Glutamatergic neuron (in vitro differentiated cells): ENCODE data around the gene FBXO2. TPM values are rescaled to one million over a fixed set of nuclear protein-coding genes. Genes with fewer than 3 reads are reported as not detected.

Source experiments
- DNase-seq: peaks from one replicate; pipeline ENCODE4 v3.0.0; 2022
- H3K27ac Mint-ChIP-seq: one replicate; pipeline ENCODE4 v1.8.0; 2020; ENCODE audit warnings: mild to moderate bottlenecking, mixed read lengths, inconsistent platforms; ENCODE audit not compliant: unreplicated experiment
- H3K27me3 Mint-ChIP-seq: one replicate; pipeline ENCODE4 v1.8.0; 2020; ENCODE audit warnings: mild to moderate bottlenecking, moderate library complexity, mixed read lengths, inconsistent platforms; ENCODE audit not compliant: unreplicated experiment
- H3K36me3 Mint-ChIP-seq: one replicate; pipeline ENCODE4 v1.8.0; 2020; ENCODE audit warnings: mild to moderate bottlenecking, mixed read lengths, inconsistent platforms; ENCODE audit not compliant: unreplicated experiment
- H3K4me1 Mint-ChIP-seq: one replicate; pipeline ENCODE4 v1.8.0; 2020; ENCODE audit warnings: mild to moderate bottlenecking, low read depth, mixed read lengths, inconsistent platforms; ENCODE audit not compliant: unreplicated experiment
- H3K4me3 Mint-ChIP-seq: one replicate; pipeline ENCODE4 v1.8.0; 2020; ENCODE audit warnings: mild to moderate bottlenecking, mixed read lengths, inconsistent platforms; ENCODE audit not compliant: unreplicated experiment
- H3K9me3 Mint-ChIP-seq: one replicate; pipeline ENCODE4 v1.8.0; 2020; ENCODE audit warnings: mild to moderate bottlenecking, moderate library complexity, mixed read lengths, inconsistent platforms; ENCODE audit not compliant: unreplicated experiment
- CTCF ChIP-seq: fragments of 200-600 bp; sonication (generic); IDR thresholded peaks from one replicate; pipeline ENCODE4 v1.5.0; 2021; ENCODE audit not compliant: partially characterized antibody, unreplicated experiment
- total RNA-seq: library from RNA; stranded (reverse); fragmentation: NEBNext Ultra II Directional; extraction: Animal tissue kit (Norgen Biotek cat#: 25700); gene quantifications from one replicate; pipeline ENCODE4 v1.2.1, GENCODE V29; 2021; ENCODE audit not compliant: unreplicated experiment

FBXO2 gene
- total RNA-seq, 1 donor from 2014 or later, result 22.2 TPM

GRCh38 chr1:11675325-11675724 lies 21.1 kb upstream of the FBXO2 start:
- no peak for TF ChIP-seq CTCF
- Mint-ChIP-seq H3K4me3 (no peak overlapping the region), H3K9me3 (peaks cover 10% of the 10 kb centered on the region), H3K36me3 (no peaks in the 10 kb centered on the region), H3K27me3 (no peaks in the 10 kb centered on the region), H3K4me1 (peaks cover 3% of the 10 kb centered on the region), H3K27ac (no peak overlapping the region)
- DNase-seq, result no peak

- peaks cover 7% of the 10 kb centered on the region for H3K9me3 Mint-ChIP-seq
- H3K4me1 Mint-ChIP-seq, result peaks cover 3% of the 10 kb centered on the region
- no peak overlapping the region for H3K4me3 Mint-ChIP-seq
- no peak for DNase-seq
- no peak for TF ChIP-seq CTCF
- H3K27me3 Mint-ChIP-seq, result no peaks in the 10 kb centered on the region
- H3K36me3 Mint-ChIP-seq, result no peaks in the 10 kb centered on the region
- no peak overlapping the region for H3K27ac Mint-ChIP-seq
Measured at GRCh38 chr1:11674488-11674887, 20.3 kb upstream of the FBXO2 start.

- Mint-ChIP-seq H3K36me3 (no peaks in the 10 kb centered on the region), H3K27me3 (no peaks in the 10 kb centered on the region), H3K9me3 (peaks cover 3% of the 10 kb centered on the region), H3K4me1 (peaks cover 1% of the 10 kb centered on the region), H3K27ac (no peak overlapping the region), H3K4me3 (no peak overlapping the region)
- no peak for DNase-seq
- TF ChIP-seq CTCF, result no peak
Measured at GRCh38 chr1:11673089-11673769, 19.0 kb upstream of the FBXO2 start.

- Mint-ChIP-seq H3K4me1 (peaks cover 1% of the 10 kb centered on the region), H3K9me3 (peaks cover 4% of the 10 kb centered on the region), H3K36me3 (no peaks in the 10 kb centered on the region), H3K4me3 (no peak overlapping the region), H3K27me3 (no peaks in the 10 kb centered on the region), H3K27ac (no peak overlapping the region)
- no peak for TF ChIP-seq CTCF
- no peak for DNase-seq
Measured at GRCh38 chr1:11671544-11672286, 17.5 kb upstream of the FBXO2 start.

- no peak overlapping the region for H3K27ac Mint-ChIP-seq
- no peak for DNase-seq
- H3K4me3 Mint-ChIP-seq, result no peak overlapping the region
Measured at GRCh38 chr1:11671205-11671543, 16.9 kb upstream of the FBXO2 start.

More at GRCh38 chr1:11671205-11671543, 16.9 kb upstream of the FBXO2 start:
- Mint-ChIP-seq H3K4me1 (peaks cover 1% of the 10 kb centered on the region), H3K9me3 (peaks cover 4% of the 10 kb centered on the region), H3K27me3 (no peaks in the 10 kb centered on the region), H3K36me3 (no peaks in the 10 kb centered on the region)
- no peak for TF ChIP-seq CTCF
